GM20000 (cell line): ENCODE results near the gene CPT1B.

ENCODE experiments used
- DNase-seq: peaks from one replicate; pipeline ENCODE4 v3.0.0; 2012; ENCODE audit warnings: low spot score
- TF ChIP-seq, protein P1 (sequence below): IDR thresholded peaks from 2 replicates; pipeline ENCODE4 v1.5.1; 2012; ENCODE audit warnings: mild to moderate bottlenecking, control low read depth; ENCODE audit errors: extremely low read depth, missing control alignments

Gene CPT1B

DNA sequence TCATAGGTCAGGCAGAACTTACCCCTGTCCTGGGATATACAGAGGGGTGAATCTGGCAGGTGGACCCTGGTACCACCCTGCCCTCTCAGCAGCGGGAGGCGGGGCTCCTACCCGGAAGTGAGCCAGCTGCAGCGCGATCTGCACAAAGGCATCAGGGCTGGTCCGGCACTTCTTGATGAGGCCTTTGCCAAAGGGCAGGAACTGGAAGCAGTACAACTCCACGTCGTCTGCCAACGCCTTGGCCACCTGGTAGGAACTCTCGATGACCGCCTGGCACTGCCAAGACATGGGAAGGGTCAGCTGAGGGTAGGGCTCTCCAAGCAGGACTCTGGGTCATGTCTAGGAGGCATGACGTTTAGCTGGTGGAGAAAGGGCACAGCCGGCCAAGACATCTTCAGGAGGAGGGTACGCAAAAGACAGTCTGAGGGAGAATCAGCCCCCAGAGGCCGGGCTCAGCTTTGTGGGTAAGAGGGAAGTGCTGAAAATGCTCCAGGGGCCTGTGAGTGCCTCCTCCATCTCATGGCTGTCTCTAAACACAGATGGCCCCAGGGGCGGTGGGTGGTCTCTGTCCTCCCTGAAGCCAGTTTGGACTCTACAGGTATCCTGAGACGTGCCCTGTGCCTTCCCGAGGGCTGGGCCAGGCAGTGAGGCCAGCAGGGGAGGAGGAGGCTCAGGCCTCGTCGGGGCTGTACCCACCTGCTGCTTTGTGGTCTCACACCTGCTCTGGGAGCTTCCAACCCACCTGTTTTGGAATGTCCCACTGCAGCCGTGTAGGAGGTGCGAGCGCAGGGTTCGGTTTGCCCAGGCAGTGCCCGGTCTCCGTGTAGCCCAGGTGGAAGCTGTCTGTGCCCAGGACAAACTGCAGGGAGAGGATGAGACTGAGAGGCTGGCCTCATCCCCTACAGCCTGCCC lies 6.7 kb downstream of the CPT1B start:
- TF ChIP-seq, protein P1, sequence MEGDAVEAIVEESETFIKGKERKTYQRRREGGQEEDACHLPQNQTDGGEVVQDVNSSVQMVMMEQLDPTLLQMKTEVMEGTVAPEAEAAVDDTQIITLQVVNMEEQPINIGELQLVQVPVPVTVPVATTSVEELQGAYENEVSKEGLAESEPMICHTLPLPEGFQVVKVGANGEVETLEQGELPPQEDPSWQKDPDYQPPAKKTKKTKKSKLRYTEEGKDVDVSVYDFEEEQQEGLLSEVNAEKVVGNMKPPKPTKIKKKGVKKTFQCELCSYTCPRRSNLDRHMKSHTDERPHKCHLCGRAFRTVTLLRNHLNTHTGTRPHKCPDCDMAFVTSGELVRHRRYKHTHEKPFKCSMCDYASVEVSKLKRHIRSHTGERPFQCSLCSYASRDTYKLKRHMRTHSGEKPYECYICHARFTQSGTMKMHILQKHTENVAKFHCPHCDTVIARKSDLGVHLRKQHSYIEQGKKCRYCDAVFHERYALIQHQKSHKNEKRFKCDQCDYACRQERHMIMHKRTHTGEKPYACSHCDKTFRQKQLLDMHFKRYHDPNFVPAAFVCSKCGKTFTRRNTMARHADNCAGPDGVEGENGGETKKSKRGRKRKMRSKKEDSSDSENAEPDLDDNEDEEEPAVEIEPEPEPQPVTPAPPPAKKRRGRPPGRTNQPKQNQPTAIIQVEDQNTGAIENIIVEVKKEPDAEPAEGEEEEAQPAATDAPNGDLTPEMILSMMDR = no peak
- DNase-seq = no peak

DNA sequence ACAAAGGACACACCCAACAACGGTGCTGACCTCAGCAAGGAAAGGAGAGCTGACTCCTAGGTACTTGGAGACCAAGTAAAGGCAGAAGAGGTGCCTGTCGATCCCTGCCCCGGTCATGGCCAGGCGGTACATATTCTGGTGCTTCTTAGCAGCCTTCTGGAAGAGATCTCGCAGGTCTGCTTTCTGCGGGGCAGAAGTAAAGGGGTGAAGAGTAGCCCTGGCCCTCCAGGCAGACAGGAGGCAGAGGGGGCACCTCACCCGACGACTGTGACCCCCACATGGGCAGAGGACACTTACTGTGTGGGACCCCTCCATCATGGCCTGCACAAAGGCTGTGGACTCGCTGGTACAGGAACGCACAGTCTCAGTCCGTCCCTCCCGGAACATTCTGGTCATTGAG lies 7.4 kb downstream of the CPT1B start:
- TF ChIP-seq, protein P1 = no peak
- no peak for DNase-seq

DNA sequence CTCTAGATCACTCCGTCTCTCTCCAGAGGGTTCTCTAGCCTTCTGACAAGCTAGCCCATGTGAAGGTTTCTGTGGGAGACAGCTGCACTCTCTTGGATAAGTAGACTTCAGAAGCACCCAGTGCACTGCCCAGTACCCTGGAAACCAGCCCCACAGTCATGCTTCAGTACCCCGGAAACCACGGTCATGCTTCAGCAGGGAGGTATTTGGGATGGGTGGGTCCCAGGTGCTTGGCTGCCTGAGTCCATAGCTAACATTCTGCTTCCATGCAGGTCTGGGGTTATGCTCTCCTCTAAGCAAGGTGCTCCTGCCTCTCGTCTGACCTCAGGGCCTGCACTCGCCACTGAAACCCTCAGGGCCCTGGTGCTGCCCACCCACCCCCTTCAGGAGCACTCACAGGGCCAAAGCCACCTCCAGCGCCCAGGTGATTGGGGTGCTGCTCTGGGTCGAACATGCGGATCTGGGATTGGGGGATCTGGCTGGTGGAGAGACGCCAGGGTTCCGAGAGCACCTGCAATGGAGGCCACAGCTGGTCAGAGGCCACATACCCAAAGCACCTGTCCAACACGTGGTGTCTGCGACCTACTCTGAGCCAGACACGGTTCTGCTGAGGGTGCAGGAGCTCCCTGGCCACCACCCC lies 8.2 kb downstream of the CPT1B start:
- TF ChIP-seq, protein P1 = no peak
- no peak for DNase-seq

DNA sequence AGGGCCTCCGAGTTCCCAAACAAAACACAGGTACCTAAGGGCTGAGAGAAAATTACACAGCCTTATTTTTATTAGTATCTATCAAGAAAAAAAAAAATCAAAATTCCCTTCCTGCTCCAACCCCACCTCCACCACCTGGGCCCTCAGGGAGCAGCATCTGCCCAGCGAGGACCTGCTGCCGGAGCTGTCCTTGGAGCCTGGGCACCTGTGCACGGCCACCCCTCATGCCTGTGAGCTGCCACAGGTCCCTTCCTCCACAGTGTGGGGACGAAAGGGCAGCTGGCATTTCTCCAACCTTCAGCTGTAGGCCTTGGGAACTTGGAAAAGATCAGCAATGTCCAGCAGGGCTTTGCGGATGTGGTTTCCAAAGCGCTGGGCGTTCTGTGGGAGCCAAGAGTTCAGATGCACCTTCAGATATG lies 9.2 kb downstream of the CPT1B start:
- TF ChIP-seq, protein P1 = no peak
- no peak for DNase-seq

DNA sequence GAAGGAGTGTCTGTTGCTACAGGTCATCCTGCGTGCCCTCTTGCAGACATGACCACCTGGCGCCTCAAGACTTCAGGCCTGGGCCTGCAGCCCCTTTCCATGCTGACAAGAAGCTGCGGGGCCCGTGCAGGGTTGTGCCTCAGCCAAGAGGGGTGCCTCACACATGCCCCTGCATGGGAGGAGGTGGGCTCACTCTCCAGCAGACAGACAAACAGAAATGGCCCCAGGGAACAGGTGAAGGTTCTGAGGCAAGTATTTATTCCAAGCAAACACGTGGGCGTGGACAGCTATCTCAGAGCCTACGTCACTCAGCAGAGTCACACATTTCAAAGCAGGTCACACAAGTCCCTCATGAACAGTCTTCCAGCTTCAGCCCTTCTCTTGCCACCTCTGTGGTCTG lies 9.6 kb downstream of the CPT1B start:
- TF ChIP-seq, protein P1 = no peak
- DNase-seq = no peak

DNA sequence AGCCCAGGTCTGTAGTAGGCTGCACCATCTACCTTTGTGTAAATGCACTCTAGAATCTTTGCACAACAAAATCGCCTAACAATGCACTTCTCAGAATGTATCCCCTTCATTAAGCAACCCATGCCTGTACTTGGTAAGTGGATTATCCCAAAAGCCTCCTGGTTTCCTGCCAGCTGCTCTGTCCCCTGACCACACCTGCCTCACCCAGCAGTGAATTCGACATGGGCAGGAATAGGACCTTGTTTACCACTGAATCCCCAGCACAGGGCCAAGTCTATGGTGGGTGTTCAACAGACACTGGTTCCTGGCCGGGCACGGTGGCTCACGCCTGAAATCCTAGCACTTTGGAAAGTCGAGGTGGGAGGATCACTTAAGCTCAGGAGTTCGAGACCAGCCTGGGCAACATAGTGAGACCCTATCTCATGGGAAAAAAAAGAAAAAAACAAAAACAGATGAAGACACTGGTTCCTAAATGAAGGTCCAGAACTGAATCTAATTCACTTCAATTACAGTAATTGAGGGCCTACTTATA lies 10.4 kb downstream of the CPT1B start:
- no peak for DNase-seq
- TF ChIP-seq, protein P1 = no peak

DNA sequence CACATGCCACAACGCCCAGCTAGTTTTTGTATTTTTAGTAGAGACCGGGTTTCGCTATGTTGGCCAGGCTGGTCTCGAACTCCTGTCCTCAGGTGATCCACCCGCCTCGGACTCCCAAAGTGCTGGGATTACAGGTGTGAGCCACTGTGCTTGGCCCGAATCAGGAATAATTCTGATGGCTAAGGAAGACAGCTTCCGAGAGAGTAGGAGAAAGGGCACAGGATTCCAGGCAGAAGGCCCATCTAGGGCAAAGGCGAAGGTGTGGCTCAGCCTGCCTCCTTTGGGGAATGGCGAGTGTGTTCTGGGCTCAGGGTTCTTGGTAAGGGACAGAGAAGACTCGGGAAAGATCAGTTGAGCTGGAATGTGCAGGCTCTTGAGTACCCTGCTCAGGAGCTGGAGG lies 13.9 kb downstream of the CPT1B start:
- TF ChIP-seq, protein P1 = no peak
- no peak for DNase-seq
